Measurements from ENCODE around the gene RABGAP1L.
"Not testable (repeated sequence)": the region's sequence is repeated elsewhere in the genome, so short reads cannot be mapped to it uniquely, and the experiment has no call there.

The RABGAP1L gene

GRCh38 chr1:174497478-174497877 is 338.2 kb downstream of the RABGAP1L start:
- no peaks in the 10 kb centered on the region for H4K20me1 ChIP-seq (ENCODE audit: insufficient read depth, low read length, poor library complexity, severe bottlenecking)
- H3K79me2 ChIP-seq (ENCODE audit: insufficient read depth, low read length) = no peaks in the 10 kb centered on the region
- no peak for TF ChIP-seq EZH2phosphoT487 (IDR thresholded peaks at IDR 0.05; ENCODE audit: borderline replicate concordance)
- no peak for TF ChIP-seq CTCF (conservative IDR thresholded peaks at IDR 0.05; ENCODE audit: low read length)

GRCh38 chr1:174516755-174517154 is 357.4 kb downstream of the RABGAP1L start:
- H3K79me2 ChIP-seq (ENCODE audit: insufficient read depth, low read length); H3K27me3 ChIP-seq (ENCODE audit: insufficient read depth, low read length, poor library complexity, severe bottlenecking); H3K9me2 ChIP-seq (replicated peaks; ENCODE audit: low read depth, low read length); H3F3A ChIP-seq (ENCODE audit: low read depth); H3K4me2 ChIP-seq (ENCODE audit: low read depth, low read length, poor library complexity, severe bottlenecking); H3K4me3 ChIP-seq (ENCODE audit: low read length, poor library complexity, severe bottlenecking); H3K9me3 ChIP-seq (ENCODE audit: insufficient read depth, low read depth, low read length); H3K4me1 ChIP-seq (ENCODE audit: insufficient read depth, low read length, poor library complexity, severe bottlenecking); H4K20me1 ChIP-seq (ENCODE audit: insufficient read depth, low read length, poor library complexity, severe bottlenecking); H3K9ac ChIP-seq (ENCODE audit: low read depth, low read length, poor library complexity, severe bottlenecking); H2AFZ ChIP-seq (ENCODE audit: low read length); H3K36me3 ChIP-seq (ENCODE audit: insufficient read depth, low read length): not testable (repeated sequence)

More at GRCh38 chr1:174497478-174497877, 338.2 kb downstream of the RABGAP1L start:
- Histone ChIP-seq H3K4me3 (ENCODE audit: low read length, poor library complexity, severe bottlenecking) (no peak overlapping the region), H3F3A (ENCODE audit: low read depth) (no peaks in the 10 kb centered on the region), H3K36me3 (ENCODE audit: insufficient read depth, low read length) (no peaks in the 10 kb centered on the region), H2AFZ (ENCODE audit: low read length) (no peak overlapping the region), H3K27me3 (ENCODE audit: insufficient read depth, low read length, poor library complexity, severe bottlenecking) (no peaks in the 10 kb centered on the region), H3K4me1 (ENCODE audit: insufficient read depth, low read length, poor library complexity, severe bottlenecking) (no peaks in the 10 kb centered on the region), H3K4me2 (ENCODE audit: low read depth, low read length, poor library complexity, severe bottlenecking) (no peak overlapping the region), H3K9me3 (ENCODE audit: insufficient read depth, low read depth, low read length) (no peaks in the 10 kb centered on the region), H3K9me2 (replicated peaks; ENCODE audit: low read depth, low read length) (no peaks in the 10 kb centered on the region), H3K9ac (ENCODE audit: low read depth, low read length, poor library complexity, severe bottlenecking) (no peak overlapping the region)

- H3K79me2 ChIP-seq (ENCODE audit: insufficient read depth, low read length) = no peaks in the 10 kb centered on the region
- H3K9me2 ChIP-seq (replicated peaks; ENCODE audit: low read depth, low read length) = no peaks in the 10 kb centered on the region
- H3K9me3 ChIP-seq (ENCODE audit: insufficient read depth, low read depth, low read length) = peaks cover 4% of the 10 kb centered on the region; the same call in 1 of the 2 replicates
- no peak overlapping the region for H3K4me2 ChIP-seq (ENCODE audit: low read depth, low read length, poor library complexity, severe bottlenecking)
- no peaks in the 10 kb centered on the region for H3K4me1 ChIP-seq (ENCODE audit: insufficient read depth, low read length, poor library complexity, severe bottlenecking)
- no peak overlapping the region for H3K4me3 ChIP-seq (ENCODE audit: low read length, poor library complexity, severe bottlenecking)
- H2AFZ ChIP-seq (ENCODE audit: low read length) = no peak overlapping the region
- H3K9ac ChIP-seq (ENCODE audit: low read depth, low read length, poor library complexity, severe bottlenecking) = no peak overlapping the region
- no peaks in the 10 kb centered on the region; the same call in 1 of the 2 replicates for H3F3A ChIP-seq (ENCODE audit: low read depth)
- TF ChIP-seq EZH2phosphoT487 (IDR thresholded peaks at IDR 0.05; ENCODE audit: borderline replicate concordance) (no peak), CTCF (conservative IDR thresholded peaks at IDR 0.05; ENCODE audit: low read length) (no peak)
- H3K36me3 ChIP-seq (ENCODE audit: insufficient read depth, low read length) = no peaks in the 10 kb centered on the region
- H4K20me1 ChIP-seq (ENCODE audit: insufficient read depth, low read length, poor library complexity, severe bottlenecking) = no peaks in the 10 kb centered on the region
- H3K27me3 ChIP-seq (ENCODE audit: insufficient read depth, low read length, poor library complexity, severe bottlenecking) = no peaks in the 10 kb centered on the region
Measured at GRCh38 chr1:174519844-174520243, 360.5 kb downstream of the RABGAP1L start.

- Histone ChIP-seq H3K4me2 (ENCODE audit: low read depth, low read length, poor library complexity, severe bottlenecking) (no peak overlapping the region), H3K4me3 (ENCODE audit: low read length, poor library complexity, severe bottlenecking) (no peak overlapping the region), H3K9me3 (ENCODE audit: insufficient read depth, low read depth, low read length) (0 out of 2 replicates have a peak, but pooled peaks cover 2% of the 10 kb centered on the region), H3K36me3 (ENCODE audit: insufficient read depth, low read length) (no peaks in the 10 kb centered on the region), H3F3A (ENCODE audit: low read depth) (no peaks in the 10 kb centered on the region), H3K4me1 (ENCODE audit: insufficient read depth, low read length, poor library complexity, severe bottlenecking) (no peaks in the 10 kb centered on the region), H2AFZ (ENCODE audit: low read length) (no peak overlapping the region), H3K9me2 (replicated peaks; ENCODE audit: low read depth, low read length) (no peaks in the 10 kb centered on the region), H3K79me2 (ENCODE audit: insufficient read depth, low read length) (no peaks in the 10 kb centered on the region), H3K9ac (ENCODE audit: low read depth, low read length, poor library complexity, severe bottlenecking) (no peak overlapping the region), H3K27me3 (ENCODE audit: insufficient read depth, low read length, poor library complexity, severe bottlenecking) (no peaks in the 10 kb centered on the region), H4K20me1 (ENCODE audit: insufficient read depth, low read length, poor library complexity, severe bottlenecking) (no peaks in the 10 kb centered on the region)
- TF ChIP-seq EZH2phosphoT487 (IDR thresholded peaks at IDR 0.05; ENCODE audit: borderline replicate concordance) = no peak
- TF ChIP-seq CTCF (conservative IDR thresholded peaks at IDR 0.05; ENCODE audit: low read length) = no peak
Measured at GRCh38 chr1:174531751-174532150, 372.4 kb downstream of the RABGAP1L start.
